HG02763 (cell line): ENCODE measurements around the gene NCKAP5.

Experiments used
- ATAC-seq: cut with Tn5 transposase; IDR thresholded peaks from one replicate; pipeline ENCODE4 v1.9.1; 2021; ENCODE audit warnings: mild to moderate bottlenecking, moderate library complexity; ENCODE audit not compliant: unreplicated experiment

Gene NCKAP5

GRCh38 chr2:133433455-133434451 lies 134.5 kb downstream of the NCKAP5 start:
- ATAC-seq: no peak

- no peak for ATAC-seq
Observed at GRCh38 chr2:133432778-133433177, 135.5 kb downstream of the NCKAP5 start.

GRCh38 chr2:133431289-133431688 lies 137.0 kb downstream of the NCKAP5 start:
- ATAC-seq: no peak

GRCh38 chr2:133426791-133427190 lies 141.5 kb downstream of the NCKAP5 start:
- no peak for ATAC-seq

- ATAC-seq: no peak
Observed at GRCh38 chr2:133425612-133426011, 142.7 kb downstream of the NCKAP5 start.

- ATAC-seq: no peak
Observed at GRCh38 chr2:133424876-133425275, 143.4 kb downstream of the NCKAP5 start.

GRCh38 chr2:133422931-133423351 lies 145.3 kb downstream of the NCKAP5 start:
- ATAC-seq: no peak

- peak; percentile 95 for ATAC-seq
Observed at GRCh38 chr2:133421516-133422324, 146.5 kb downstream of the NCKAP5 start.

- no peak for ATAC-seq
Observed at GRCh38 chr2:133420788-133421187, 147.5 kb downstream of the NCKAP5 start.

- ATAC-seq: no peak
Observed at GRCh38 chr2:133418671-133419070, 149.6 kb downstream of the NCKAP5 start.

GRCh38 chr2:133418021-133418420 lies 150.2 kb downstream of the NCKAP5 start:
- ATAC-seq: peak; percentile 30

GRCh38 chr2:133417415-133417814 lies 150.8 kb downstream of the NCKAP5 start:
- no peak for ATAC-seq

- ATAC-seq: no peak
Observed at GRCh38 chr2:133416736-133417135, 151.5 kb downstream of the NCKAP5 start.

GRCh38 chr2:133416146-133416545 lies 152.1 kb downstream of the NCKAP5 start:
- ATAC-seq: no peak

- ATAC-seq: no peak
Observed at GRCh38 chr2:133415210-133415876, 152.9 kb downstream of the NCKAP5 start.

GRCh38 chr2:133414486-133415209 lies 153.6 kb downstream of the NCKAP5 start:
- no peak for ATAC-seq

GRCh38 chr2:133413863-133414262 lies 154.4 kb downstream of the NCKAP5 start:
- no peak for ATAC-seq

GRCh38 chr2:133412694-133413093 lies 155.6 kb downstream of the NCKAP5 start:
- ATAC-seq: no peak

GRCh38 chr2:133411857-133412256 lies 156.4 kb downstream of the NCKAP5 start:
- no peak for ATAC-seq

- no peak for ATAC-seq
Observed at GRCh38 chr2:133411101-133411500, 157.2 kb downstream of the NCKAP5 start.
